Measurements from ENCODE around the gene TIE1. TPM values are rescaled to one million over a fixed set of nuclear protein-coding genes. Genes with fewer than 3 reads are reported as not detected.

Gene TIE1
- total RNA-seq, 2 donors from 2014 or later, result 23.7 to 25.7 TPM

DNA sequence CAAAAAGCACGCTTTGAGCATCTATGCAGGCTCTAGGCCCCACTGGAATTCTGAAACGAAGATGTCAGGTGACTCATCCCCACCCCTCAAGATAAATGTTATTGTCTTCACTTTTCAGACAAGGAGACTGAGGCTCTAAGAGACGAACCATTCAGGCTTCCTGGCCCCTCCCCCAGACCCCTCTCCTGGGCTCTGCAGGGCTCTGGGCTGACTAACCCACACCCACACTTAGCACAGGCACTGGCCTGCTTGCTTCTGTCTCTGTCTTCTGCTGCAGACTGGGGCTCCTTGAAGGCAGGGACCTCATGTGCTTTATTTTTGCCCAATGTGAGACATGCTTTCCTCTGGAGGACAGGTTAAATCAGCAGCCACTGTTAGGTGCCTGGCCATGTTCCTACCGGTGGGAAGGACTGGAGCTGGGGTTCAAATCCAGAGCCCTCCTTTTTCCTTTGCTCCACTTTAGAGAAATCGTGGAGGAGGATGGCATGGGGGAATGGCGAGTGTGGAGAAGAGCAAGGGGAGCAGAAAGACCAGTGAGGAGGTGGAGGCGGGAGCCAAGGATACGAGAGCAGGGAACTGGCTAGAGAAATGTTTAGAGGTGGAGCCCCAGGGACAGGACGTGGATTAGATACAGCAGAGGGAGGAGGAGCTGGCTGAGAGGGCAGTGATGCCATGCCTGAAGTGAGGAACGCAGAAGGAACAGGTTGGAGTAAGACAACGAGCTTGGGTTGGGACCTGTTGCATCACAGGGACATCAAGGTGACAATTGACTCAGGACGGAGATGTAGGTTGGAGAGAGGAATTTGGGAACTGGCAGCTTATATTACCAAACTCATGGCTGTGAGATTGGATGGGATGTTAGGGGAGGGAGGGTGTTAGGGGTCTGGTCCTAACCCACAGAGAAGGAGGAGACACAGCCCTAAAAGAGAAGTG, 29.3 kb upstream of the TIE1 start:
- Histone ChIP-seq H3K36me3 (no peaks in the 10 kb centered on the region), H3K9me3 (no peaks in the 10 kb centered on the region), H3K27me3 (replicated peaks; ENCODE audit: insufficient read depth) (no peaks in the 10 kb centered on the region), H3K4me3 (no peak overlapping the region), H3K4me1 (ENCODE audit: control insufficient read depth in 1 of 2, low read depth in 2 of 2) (no peaks in the 10 kb centered on the region), H3K27ac (no peak overlapping the region)
- TF ChIP-seq, protein P1, sequence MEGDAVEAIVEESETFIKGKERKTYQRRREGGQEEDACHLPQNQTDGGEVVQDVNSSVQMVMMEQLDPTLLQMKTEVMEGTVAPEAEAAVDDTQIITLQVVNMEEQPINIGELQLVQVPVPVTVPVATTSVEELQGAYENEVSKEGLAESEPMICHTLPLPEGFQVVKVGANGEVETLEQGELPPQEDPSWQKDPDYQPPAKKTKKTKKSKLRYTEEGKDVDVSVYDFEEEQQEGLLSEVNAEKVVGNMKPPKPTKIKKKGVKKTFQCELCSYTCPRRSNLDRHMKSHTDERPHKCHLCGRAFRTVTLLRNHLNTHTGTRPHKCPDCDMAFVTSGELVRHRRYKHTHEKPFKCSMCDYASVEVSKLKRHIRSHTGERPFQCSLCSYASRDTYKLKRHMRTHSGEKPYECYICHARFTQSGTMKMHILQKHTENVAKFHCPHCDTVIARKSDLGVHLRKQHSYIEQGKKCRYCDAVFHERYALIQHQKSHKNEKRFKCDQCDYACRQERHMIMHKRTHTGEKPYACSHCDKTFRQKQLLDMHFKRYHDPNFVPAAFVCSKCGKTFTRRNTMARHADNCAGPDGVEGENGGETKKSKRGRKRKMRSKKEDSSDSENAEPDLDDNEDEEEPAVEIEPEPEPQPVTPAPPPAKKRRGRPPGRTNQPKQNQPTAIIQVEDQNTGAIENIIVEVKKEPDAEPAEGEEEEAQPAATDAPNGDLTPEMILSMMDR (IDR thresholded peaks at IDR 0.05), result no peak
- ATAC-seq (ENCODE audit: insufficient number of reproducible peaks, low FRiP score, low read depth) (no peak), DNase-seq (ENCODE audit: low spot score) (no peak)

DNA sequence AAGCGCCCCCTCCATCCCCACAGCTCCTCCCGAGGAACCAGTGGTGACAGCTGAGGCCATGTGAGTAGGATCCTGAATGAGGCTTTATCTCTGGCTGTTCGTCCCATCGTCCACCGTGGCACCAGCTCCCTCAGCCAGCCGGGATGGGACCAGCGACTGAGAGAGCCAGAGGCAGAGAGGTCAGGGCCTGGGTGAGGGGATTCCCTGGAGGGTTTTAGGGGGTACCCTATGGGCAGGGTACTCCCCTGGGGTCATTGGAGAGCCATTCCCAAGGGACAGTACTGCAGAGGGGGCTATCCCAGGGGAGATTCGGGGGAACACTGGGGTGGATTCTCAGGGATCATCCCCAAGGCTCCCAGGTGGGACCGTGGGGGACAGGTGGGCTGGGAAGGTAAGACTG, 28.6 kb upstream of the TIE1 start:
- ATAC-seq (ENCODE audit: insufficient number of reproducible peaks, low FRiP score, low read depth), result no peak
- Histone ChIP-seq H3K27ac (no peak overlapping the region), H3K9me3 (no peaks in the 10 kb centered on the region), H3K27me3 (replicated peaks; ENCODE audit: insufficient read depth) (no peaks in the 10 kb centered on the region), H3K4me3 (no peak overlapping the region), H3K4me1 (ENCODE audit: control insufficient read depth in 1 of 2, low read depth in 2 of 2) (no peaks in the 10 kb centered on the region), H3K36me3 (no peaks in the 10 kb centered on the region)
- TF ChIP-seq, protein P1 (IDR thresholded peaks at IDR 0.05), result no peak
- DNase-seq (ENCODE audit: low spot score), result no peak

DNA sequence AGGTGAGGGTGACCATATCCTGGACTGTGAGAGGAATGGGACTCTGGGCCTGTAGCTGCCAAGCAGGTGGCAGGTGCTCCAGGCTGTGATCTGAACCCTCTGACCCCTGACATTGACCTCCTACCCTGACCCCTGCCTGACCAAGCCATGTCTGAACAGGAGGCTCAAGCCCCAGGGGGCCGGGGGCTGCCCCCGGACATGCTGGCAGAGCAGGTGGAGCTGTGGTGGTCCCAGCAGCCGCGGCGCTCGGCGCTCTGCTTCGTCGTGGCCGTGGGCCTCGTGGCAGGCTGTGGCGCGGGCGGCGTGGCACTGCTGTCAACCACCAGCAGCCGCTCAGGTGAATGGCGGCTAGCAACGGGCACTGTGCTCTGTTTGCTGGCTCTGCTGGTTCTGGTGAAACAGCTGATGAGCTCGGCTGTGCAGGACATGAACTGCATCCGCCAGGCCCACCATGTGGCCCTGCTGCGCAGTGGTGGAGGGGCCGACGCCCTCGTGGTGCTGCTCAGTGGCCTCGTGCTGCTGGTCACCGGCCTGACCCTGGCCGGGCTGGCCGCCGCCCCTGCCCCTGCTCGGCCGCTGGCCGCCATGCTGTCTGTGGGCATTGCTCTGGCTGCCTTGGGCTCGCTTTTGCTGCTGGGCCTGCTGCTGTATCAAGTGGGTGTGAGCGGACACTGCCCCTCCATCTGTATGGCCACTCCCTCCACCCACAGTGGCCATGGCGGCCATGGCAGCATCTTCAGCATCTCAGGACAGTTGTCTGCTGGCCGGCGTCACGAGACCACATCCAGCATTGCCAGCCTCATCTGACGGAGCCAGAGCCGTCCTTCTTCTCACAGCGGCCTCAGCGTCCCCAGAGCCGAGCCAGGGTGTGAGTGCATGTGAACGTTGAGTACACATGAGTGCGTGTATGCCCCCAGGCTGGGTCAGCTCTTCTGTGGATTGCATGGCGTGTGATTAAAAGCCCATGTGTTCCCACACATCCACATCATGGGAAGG, 27.9 kb upstream of the TIE1 start:
- Histone ChIP-seq H3K36me3 (no peaks in the 10 kb centered on the region), H3K27me3 (replicated peaks; ENCODE audit: insufficient read depth) (no peaks in the 10 kb centered on the region), H3K4me3 (no peak overlapping the region), H3K27ac (no peak overlapping the region), H3K9me3 (no peaks in the 10 kb centered on the region), H3K4me1 (ENCODE audit: control insufficient read depth in 1 of 2, low read depth in 2 of 2) (no peaks in the 10 kb centered on the region)
- no peak for ATAC-seq (ENCODE audit: insufficient number of reproducible peaks, low FRiP score, low read depth)
- TF ChIP-seq, protein P1 (IDR thresholded peaks at IDR 0.05), result no peak
- DNase-seq (ENCODE audit: low spot score), result no peak

DNA sequence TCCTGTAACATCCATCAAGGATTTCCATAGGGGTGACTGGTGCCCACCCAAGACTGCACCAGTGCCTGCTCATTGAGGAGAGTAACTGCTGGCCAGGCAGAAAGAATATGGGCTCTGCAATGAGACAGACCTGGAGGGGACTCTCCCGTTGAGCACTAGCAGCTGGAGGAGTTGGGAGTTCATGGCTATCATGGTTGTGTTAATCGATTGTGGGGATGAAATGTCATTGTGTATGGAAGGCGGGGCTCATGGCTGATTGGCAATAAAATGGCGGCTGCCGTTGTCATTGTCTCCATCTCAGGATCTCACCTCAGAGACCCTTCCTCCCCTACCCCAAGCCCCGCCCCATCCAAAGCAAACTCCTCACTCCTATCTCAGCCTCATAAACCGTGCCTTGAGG, 27.1 kb upstream of the TIE1 start:
- DNase-seq (ENCODE audit: low spot score) (no peak), ATAC-seq (ENCODE audit: insufficient number of reproducible peaks, low FRiP score, low read depth) (no peak)
- Histone ChIP-seq H3K36me3 (no peaks in the 10 kb centered on the region), H3K27me3 (replicated peaks; ENCODE audit: insufficient read depth) (no peaks in the 10 kb centered on the region), H3K4me1 (ENCODE audit: control insufficient read depth in 1 of 2, low read depth in 2 of 2) (no peaks in the 10 kb centered on the region), H3K9me3 (no peaks in the 10 kb centered on the region), H3K27ac (no peak overlapping the region), H3K4me3 (no peak overlapping the region)
- TF ChIP-seq, protein P1 (IDR thresholded peaks at IDR 0.05), result no peak
